ENCODE data around the gene WNT3. TPM values are rescaled to one million over a fixed set of nuclear protein-coding genes. Genes with fewer than 3 reads are reported as not detected.

The WNT3 gene
- total and polyA plus RNA-seq, 5 donors = 0.79 to 2.5 (median 1.0) TPM

GRCh38 chr17:46836500-46836899 lies 18.0 kb upstream of the WNT3 start:
- intact Hi-C loops (cut with DNase I) = no loop called here
- DNase-seq (no peak), ATAC-seq (no peak)
- Histone ChIP-seq H3K4me3 (ENCODE audit: low read length) (no peak overlapping the region), H3K27me3 (ENCODE audit: control insufficient read depth, insufficient read depth) (no peaks in the 10 kb centered on the region), H3K4me1 (ENCODE audit: control insufficient read depth, insufficient read depth, low read length) (no peaks in the 10 kb centered on the region), H3K9me3 (ENCODE audit: control insufficient read depth, low read length) (no peaks in the 10 kb centered on the region), H3K27ac (ENCODE audit: low read length) (no peak overlapping the region)
- 59% methylated on average over 2 of the region's 2 CpGs for WGBS

GRCh38 chr17:46834846-46835245 lies 16.4 kb upstream of the WNT3 start:
- H3K9me3 ChIP-seq (ENCODE audit: control insufficient read depth, low read length) = no peaks in the 10 kb centered on the region
- no peak for ATAC-seq
- WGBS = 97% methylated on average over 3 of the region's 3 CpGs
- H3K27me3 ChIP-seq (ENCODE audit: control insufficient read depth, insufficient read depth) = no peaks in the 10 kb centered on the region
- no peak overlapping the region for H3K27ac ChIP-seq (ENCODE audit: low read length)
- no peak for DNase-seq
- H3K4me3 ChIP-seq (ENCODE audit: low read length) = no peak overlapping the region
- intact Hi-C loops (cut with DNase I) = no loop called here
- no peaks in the 10 kb centered on the region for H3K4me1 ChIP-seq (ENCODE audit: control insufficient read depth, insufficient read depth, low read length)

- Histone ChIP-seq H3K27me3 (ENCODE audit: control insufficient read depth, insufficient read depth) (no peaks in the 10 kb centered on the region), H3K4me1 (ENCODE audit: control insufficient read depth, insufficient read depth, low read length) (no peaks in the 10 kb centered on the region), H3K27ac (ENCODE audit: low read length) (no peak overlapping the region), H3K9me3 (ENCODE audit: control insufficient read depth, low read length) (no peaks in the 10 kb centered on the region), H3K4me3 (ENCODE audit: low read length) (no peak overlapping the region)
- no peak for DNase-seq
- intact Hi-C loops (cut with DNase I) = no loop called here
- 88% methylated on average over 2 of the region's 2 CpGs for WGBS
- no peak for ATAC-seq
Measured at GRCh38 chr17:46833840-46834208, 15.3 kb upstream of the WNT3 start.

- 57% methylated on average over 17 of the region's 17 CpGs for WGBS
- peak in 2 of 3 donors; percentile 66 to 74 for DNase-seq
- intact Hi-C loops (cut with DNase I) = no loop called here
- Histone ChIP-seq H3K27me3 (ENCODE audit: control insufficient read depth, insufficient read depth) (no peaks in the 10 kb centered on the region), H3K27ac (ENCODE audit: low read length) (no peak overlapping the region), H3K9me3 (ENCODE audit: control insufficient read depth, low read length) (no peaks in the 10 kb centered on the region), H3K4me3 (ENCODE audit: low read length) (no peak overlapping the region), H3K4me1 (ENCODE audit: control insufficient read depth, insufficient read depth, low read length) (no peaks in the 10 kb centered on the region)
- ATAC-seq = peak; percentile 62 to 69
Measured at GRCh38 chr17:46832945-46833839, 14.7 kb upstream of the WNT3 start.

- intact Hi-C loops (cut with DNase I) = no loop called here
- no peak overlapping the region for H3K27ac ChIP-seq (ENCODE audit: low read length)
Measured at GRCh38 chr17:46832331-46832821, 13.9 kb upstream of the WNT3 start.

DNA sequence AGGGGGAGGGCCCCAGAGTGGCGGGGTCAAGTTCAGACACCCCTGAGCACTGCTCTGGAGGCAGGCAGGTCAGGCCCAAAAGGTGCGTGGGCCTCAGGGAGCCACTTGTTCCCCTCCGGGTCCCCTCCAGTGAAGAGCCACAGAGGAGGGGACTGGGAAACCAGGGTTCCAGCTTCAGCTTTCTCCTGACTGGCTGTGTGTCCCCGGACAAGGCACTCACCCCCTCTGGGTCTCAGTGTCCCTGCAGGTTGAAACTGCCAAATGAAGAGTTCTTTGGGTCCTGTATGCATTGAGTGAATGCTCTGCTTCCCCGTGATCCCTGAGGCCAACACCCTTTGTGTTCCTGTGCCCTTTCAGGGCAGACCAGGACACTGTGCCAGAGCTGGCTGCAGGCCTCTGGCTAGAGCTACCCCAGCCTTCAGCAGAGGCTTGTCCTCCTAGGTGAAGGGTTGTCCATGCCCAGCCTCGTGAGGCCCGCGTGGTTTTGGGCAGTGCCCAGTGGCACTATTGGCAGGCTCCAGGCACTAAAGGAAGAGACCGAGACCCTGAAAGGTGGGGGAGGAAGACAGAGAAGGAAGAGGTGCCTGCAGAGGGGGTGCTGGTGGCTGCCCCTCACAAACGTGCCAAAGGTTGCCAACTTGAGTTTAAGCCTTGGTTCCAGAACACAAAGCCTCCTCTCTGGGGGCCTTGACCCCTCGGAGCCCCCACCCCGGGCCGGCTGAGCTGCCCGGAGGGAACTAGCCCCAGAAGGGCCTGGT lies 13.3 kb upstream of the WNT3 start:
- intact Hi-C loops (cut with DNase I) = no loop called here
- DNase-seq (no peak), ATAC-seq (no peak)
- WGBS = 68% methylated on average over 14 of the region's 14 CpGs
- no peaks in the 10 kb centered on the region for H3K27me3 ChIP-seq (ENCODE audit: control insufficient read depth, insufficient read depth)
- H3K4me1 ChIP-seq (ENCODE audit: control insufficient read depth, insufficient read depth, low read length) = no peaks in the 10 kb centered on the region
- no peak overlapping the region for H3K4me3 ChIP-seq (ENCODE audit: low read length)
- no peak overlapping the region for H3K27ac ChIP-seq (ENCODE audit: low read length)
- no peaks in the 10 kb centered on the region for H3K9me3 ChIP-seq (ENCODE audit: control insufficient read depth, low read length)

More at GRCh38 chr17:46832331-46832821, 13.9 kb upstream of the WNT3 start:
- Histone ChIP-seq H3K27me3 (ENCODE audit: control insufficient read depth, insufficient read depth) (no peaks in the 10 kb centered on the region), H3K4me3 (ENCODE audit: low read length) (no peak overlapping the region), H3K4me1 (ENCODE audit: control insufficient read depth, insufficient read depth, low read length) (no peaks in the 10 kb centered on the region), H3K9me3 (ENCODE audit: control insufficient read depth, low read length) (no peaks in the 10 kb centered on the region)
- ATAC-seq (no peak), DNase-seq (no peak)
- WGBS = 52% methylated on average over 11 of the region's 11 CpGs

DNA sequence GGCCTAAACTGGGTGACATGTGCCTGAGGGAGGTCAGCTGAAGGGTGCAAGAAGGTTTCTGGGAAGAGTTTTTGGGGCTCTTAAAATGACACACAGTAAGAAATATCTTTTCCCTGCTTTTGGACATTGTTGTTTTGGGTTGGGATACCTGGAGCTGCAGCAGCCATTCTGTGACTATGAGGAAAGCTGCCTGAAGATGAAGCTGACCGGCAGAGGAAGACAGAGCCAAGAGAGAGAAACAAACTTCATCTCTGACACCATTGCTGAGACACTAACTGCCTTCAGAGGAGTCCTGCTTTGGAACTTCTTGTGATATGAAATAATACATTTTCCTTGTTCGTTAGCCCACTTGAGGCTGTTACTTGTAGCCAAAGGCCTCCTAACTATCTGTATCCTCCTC lies 8.8 kb upstream of the WNT3 start:
- Histone ChIP-seq H3K4me1 (ENCODE audit: control insufficient read depth, insufficient read depth, low read length) (no peaks in the 10 kb centered on the region), H3K27me3 (ENCODE audit: control insufficient read depth, insufficient read depth) (no peaks in the 10 kb centered on the region), H3K27ac (ENCODE audit: low read length) (no peak overlapping the region), H3K4me3 (ENCODE audit: low read length) (no peak overlapping the region), H3K9me3 (ENCODE audit: control insufficient read depth, low read length) (no peaks in the 10 kb centered on the region)
- no peak for DNase-seq
- no peak for ATAC-seq
- intact Hi-C loops (cut with DNase I) = no loop called here
- 86% methylated on average over 2 of the region's 2 CpGs for WGBS

DNA sequence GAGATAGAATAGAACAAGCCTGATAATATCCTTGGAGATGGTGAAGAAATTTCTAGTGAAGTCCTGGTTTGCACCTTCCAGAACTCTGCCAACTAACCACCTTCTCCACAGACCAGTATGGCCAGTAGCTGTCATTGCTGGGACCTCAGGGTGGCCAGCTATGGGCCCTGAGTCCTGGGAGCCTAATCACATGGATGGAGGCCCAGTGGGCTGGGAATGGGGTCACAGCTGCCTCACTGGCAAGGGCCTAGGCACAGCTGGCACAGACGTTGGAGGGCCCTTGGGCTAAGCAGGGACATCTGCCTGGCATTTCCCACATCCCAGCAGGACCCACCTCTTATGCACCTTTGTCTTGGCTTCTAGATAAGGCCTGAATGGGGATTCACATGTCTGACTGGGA lies 7.6 kb upstream of the WNT3 start:
- no peak for ATAC-seq

GRCh38 chr17:46823657-46824056 lies 5.2 kb upstream of the WNT3 start:
- DNase-seq = no peak
- no peak overlapping the region for H3K27ac ChIP-seq (ENCODE audit: low read length)
- no peaks in the 10 kb centered on the region for H3K9me3 ChIP-seq (ENCODE audit: control insufficient read depth, low read length)
- no peaks in the 10 kb centered on the region for H3K27me3 ChIP-seq (ENCODE audit: control insufficient read depth, insufficient read depth)
- intact Hi-C loops (cut with DNase I) = no loop called here
- no peak overlapping the region for H3K4me3 ChIP-seq (ENCODE audit: low read length)
- WGBS = 56% methylated on average over 8 of the region's 8 CpGs
- no peaks in the 10 kb centered on the region for H3K4me1 ChIP-seq (ENCODE audit: control insufficient read depth, insufficient read depth, low read length)
- no peak for ATAC-seq

More for the DNA sequence above, 7.6 kb upstream of the WNT3 start:
- no peak overlapping the region for H3K27ac ChIP-seq (ENCODE audit: low read length)
- H3K27me3 ChIP-seq (ENCODE audit: control insufficient read depth, insufficient read depth) = no peaks in the 10 kb centered on the region
- 50% methylated on average over 1 of the region's 1 CpG for WGBS
- H3K4me1 ChIP-seq (ENCODE audit: control insufficient read depth, insufficient read depth, low read length) = no peaks in the 10 kb centered on the region
- no peak overlapping the region for H3K4me3 ChIP-seq (ENCODE audit: low read length)
- intact Hi-C loops (cut with DNase I) = no loop called here
- DNase-seq = no peak
- H3K9me3 ChIP-seq (ENCODE audit: control insufficient read depth, low read length) = no peaks in the 10 kb centered on the region

- no peaks in the 10 kb centered on the region for H3K4me1 ChIP-seq (ENCODE audit: control insufficient read depth, insufficient read depth, low read length)
- H3K9me3 ChIP-seq (ENCODE audit: control insufficient read depth, low read length) = no peaks in the 10 kb centered on the region
- no peak overlapping the region for H3K27ac ChIP-seq (ENCODE audit: low read length)
- H3K4me3 ChIP-seq (ENCODE audit: low read length) = no peak overlapping the region
- H3K27me3 ChIP-seq (ENCODE audit: control insufficient read depth, insufficient read depth) = no peaks in the 10 kb centered on the region
- intact Hi-C loops (cut with DNase I) = no loop called here
- 21% methylated on average over 35 of the region's 35 CpGs for WGBS
- ATAC-seq = no peak
- DNase-seq = no peak
Measured at GRCh38 chr17:46822388-46822921, 4.0 kb upstream of the WNT3 start.
